OCI-LY3 (cell line): Measurements from ENCODE around the gene HS1BP3.

Source experiments
- EZH2phosphoT487 ChIP-seq: fragments of 200-600 bp; shearing (Covaris generic); IDR thresholded peaks from 2 replicates; pipeline ENCODE4 v1.6.1; 2018; ENCODE audit warnings: antibody characterized with exemption, mixed run types, low read depth
- TF ChIP-seq, protein P1 (sequence below): fragments of 200-600, 300-600 bp; sonication (generic); IDR thresholded peaks from 2 replicates; pipeline ENCODE4 v1.5.1; 2014; ENCODE audit warnings: antibody characterized with exemption, low read length, low read depth

DNA sequence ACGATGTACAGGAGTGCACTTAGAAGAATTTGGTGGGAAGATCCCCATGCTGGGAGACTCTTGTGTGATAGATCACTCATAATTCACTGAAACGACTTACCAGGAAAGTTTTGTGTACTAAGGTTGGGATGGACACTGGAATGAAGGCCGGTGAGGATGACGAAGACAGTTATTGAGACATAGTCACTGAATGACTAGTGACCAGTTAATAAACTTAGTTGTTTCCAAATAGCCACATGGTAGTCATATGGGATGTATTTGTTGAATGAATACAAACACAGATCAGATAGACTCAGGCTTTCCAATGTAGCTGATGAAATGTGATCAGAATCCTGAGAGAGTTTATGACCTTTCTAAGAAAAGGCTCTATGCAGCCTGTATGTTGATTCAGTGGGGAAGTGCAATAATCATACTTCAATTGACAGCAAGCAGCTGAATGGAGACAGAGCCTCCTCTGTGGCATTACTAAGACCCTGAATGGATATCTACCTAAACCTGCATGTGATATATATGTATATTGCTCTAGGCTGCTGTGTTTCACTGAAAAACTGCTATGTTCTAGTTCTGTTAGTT, 36.4 kb upstream of the HS1BP3 start:
- TF ChIP-seq, protein P1, sequence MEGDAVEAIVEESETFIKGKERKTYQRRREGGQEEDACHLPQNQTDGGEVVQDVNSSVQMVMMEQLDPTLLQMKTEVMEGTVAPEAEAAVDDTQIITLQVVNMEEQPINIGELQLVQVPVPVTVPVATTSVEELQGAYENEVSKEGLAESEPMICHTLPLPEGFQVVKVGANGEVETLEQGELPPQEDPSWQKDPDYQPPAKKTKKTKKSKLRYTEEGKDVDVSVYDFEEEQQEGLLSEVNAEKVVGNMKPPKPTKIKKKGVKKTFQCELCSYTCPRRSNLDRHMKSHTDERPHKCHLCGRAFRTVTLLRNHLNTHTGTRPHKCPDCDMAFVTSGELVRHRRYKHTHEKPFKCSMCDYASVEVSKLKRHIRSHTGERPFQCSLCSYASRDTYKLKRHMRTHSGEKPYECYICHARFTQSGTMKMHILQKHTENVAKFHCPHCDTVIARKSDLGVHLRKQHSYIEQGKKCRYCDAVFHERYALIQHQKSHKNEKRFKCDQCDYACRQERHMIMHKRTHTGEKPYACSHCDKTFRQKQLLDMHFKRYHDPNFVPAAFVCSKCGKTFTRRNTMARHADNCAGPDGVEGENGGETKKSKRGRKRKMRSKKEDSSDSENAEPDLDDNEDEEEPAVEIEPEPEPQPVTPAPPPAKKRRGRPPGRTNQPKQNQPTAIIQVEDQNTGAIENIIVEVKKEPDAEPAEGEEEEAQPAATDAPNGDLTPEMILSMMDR, result no peak
- no peak for TF ChIP-seq EZH2phosphoT487
